Esophagus squamous epithelium (tissue), 4 donors: ENCODE data around the gene C15orf62.

Experiments used
- POLR2A ChIP-seq, 4 donors: fragments of 450-650 bp; IDR thresholded peaks; one replicate each; pipeline ENCODE4 v1.6.1; 2017; ENCODE audit warnings: antibody characterized with exemption in 4 of 4, mild to moderate bottlenecking in 4 of 4, moderate library complexity in 3 of 4
- TF ChIP-seq, protein P1 (sequence below), 6 experiments: fragments of 450-650 bp in 4 of 6; fragments of 200-600 bp in 2 of 6; sonication (generic) in 2 of 6; IDR thresholded peaks; one replicate each; pipeline ENCODE4 v1.5.1; 2016 to 2019; ENCODE audit warnings: antibody characterized with exemption in 6 of 6, mild to moderate bottlenecking in 4 of 6, moderate library complexity in 4 of 6

DNA sequence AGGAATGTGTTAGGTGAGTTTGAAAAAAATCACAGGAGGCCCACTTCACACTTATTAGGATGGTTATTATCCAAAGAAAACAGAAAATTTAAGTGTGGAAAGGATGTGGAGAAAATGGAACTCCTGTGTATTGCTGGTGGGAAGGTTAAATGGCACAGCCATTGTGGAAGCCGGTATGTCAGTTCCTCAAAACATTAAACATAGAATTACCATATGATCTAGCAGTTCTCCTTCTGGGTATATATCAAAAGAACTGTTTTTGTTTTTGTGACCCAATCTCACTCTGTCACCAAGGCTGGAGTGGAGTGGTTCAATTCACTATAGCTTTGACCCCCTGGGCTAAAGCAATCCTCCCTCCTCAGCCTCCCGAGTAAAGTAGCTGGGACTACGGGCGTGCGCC lies 26.7 kb downstream of the C15orf62 start:
- TF ChIP-seq, protein P1, sequence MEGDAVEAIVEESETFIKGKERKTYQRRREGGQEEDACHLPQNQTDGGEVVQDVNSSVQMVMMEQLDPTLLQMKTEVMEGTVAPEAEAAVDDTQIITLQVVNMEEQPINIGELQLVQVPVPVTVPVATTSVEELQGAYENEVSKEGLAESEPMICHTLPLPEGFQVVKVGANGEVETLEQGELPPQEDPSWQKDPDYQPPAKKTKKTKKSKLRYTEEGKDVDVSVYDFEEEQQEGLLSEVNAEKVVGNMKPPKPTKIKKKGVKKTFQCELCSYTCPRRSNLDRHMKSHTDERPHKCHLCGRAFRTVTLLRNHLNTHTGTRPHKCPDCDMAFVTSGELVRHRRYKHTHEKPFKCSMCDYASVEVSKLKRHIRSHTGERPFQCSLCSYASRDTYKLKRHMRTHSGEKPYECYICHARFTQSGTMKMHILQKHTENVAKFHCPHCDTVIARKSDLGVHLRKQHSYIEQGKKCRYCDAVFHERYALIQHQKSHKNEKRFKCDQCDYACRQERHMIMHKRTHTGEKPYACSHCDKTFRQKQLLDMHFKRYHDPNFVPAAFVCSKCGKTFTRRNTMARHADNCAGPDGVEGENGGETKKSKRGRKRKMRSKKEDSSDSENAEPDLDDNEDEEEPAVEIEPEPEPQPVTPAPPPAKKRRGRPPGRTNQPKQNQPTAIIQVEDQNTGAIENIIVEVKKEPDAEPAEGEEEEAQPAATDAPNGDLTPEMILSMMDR (IDR thresholded peaks at IDR 0.05): no peak
- TF ChIP-seq POLR2A (IDR thresholded peaks at IDR 0.05): no peak
